HepG2 (cell line): ENCODE results near the gene LRRFIP2. TPM values are rescaled to one million over a fixed set of nuclear protein-coding genes. Genes with fewer than 3 reads are reported as not detected.

Experiments used
- ATAC-seq: fragments of 200-7000 bp; cut with Tn5 transposase; 3 replicates; pipeline ENCODE4 v1.9.1; 2020; ENCODE audit warnings: mild to moderate bottlenecking, moderate library complexity
- BruUV-seq: library from RNA; stranded (reverse); fragments of 400-500 nt; replicated peaks from 2 replicates; lab custom pipeline; 2021; lab: Mats Ljungman, UMichigan
- CTCF ChIA-PET: fragments of 300-600 bp; formaldehyde crosslinking; extraction: SDS; loops from one replicate; lab custom pipeline; 2021; ENCODE audit warnings: low total read pairs, inconsistent platforms, low intra/inter-chr PET ratio; lab: Yijun Ruan, JAX
- POLR2A ChIA-PET: fragments of 350-600 bp; sonication (Branson Sonifier 250); formaldehyde crosslinking; loops from one replicate; lab custom pipeline; 2020; ENCODE audit warnings: antibody characterized with exemption, inconsistent platforms; lab: Yijun Ruan, JAX
- DNase-seq: peaks from one replicate; pipeline ENCODE4 v3.0.0-alpha.2; 2015; ENCODE audit warnings: low spot score
- FAIRE-seq: peaks from 3 replicates; lab custom pipeline; 2011; peaks lifted over from hg19 to GRCh38; lab: Jason Lieb, UNC
- H2AFZ ChIP-seq: one replicate; pipeline ENCODE4 v1.6.1; 2011; ENCODE audit warnings: low read length, inconsistent platforms
- H3K27ac ChIP-seq: fragments of 300-600 bp; 3 replicates; pipeline ENCODE4 v1.8.0; 2011; ENCODE audit warnings: mixed run types, mild to moderate bottlenecking, mixed read lengths, low read length, inconsistent platforms; ENCODE audit not compliant: insufficient read depth; ENCODE audit errors: extremely low read length
- H3K27me3 ChIP-seq, 2 experiments: fragments of 200-600 bp in 1 of 2; 2 replicates in 1 of 2; 3 replicates in 1 of 2; pipeline versions ENCODE4 v1.6.0 to v1.8.0; 2011; ENCODE audit warnings: low read length in 2 of 2, mild to moderate bottlenecking in 2 of 2, moderate library complexity in 2 of 2, inconsistent platforms in 1 of 2; ENCODE audit not compliant: insufficient read depth in 2 of 2, control insufficient read depth in 1 of 2
- H3K36me3 ChIP-seq, 2 experiments: fragments of 200-600 bp in 1 of 2; replicated peaks in 1 of 2; 2 replicates in 1 of 2; 3 replicates in 1 of 2; pipeline versions ENCODE4 v1.5.1 to v1.8.0; 2011; ENCODE audit warnings: low read length in 2 of 2, inconsistent platforms in 1 of 2; ENCODE audit not compliant: insufficient read depth in 2 of 2, control insufficient read depth in 1 of 2
- H3K4me1 ChIP-seq: 2 replicates; pipeline ENCODE4 v1.5.1; 2012; ENCODE audit warnings: low read length, inconsistent platforms; ENCODE audit not compliant: insufficient read depth
- H3K4me2 ChIP-seq: 2 replicates; pipeline ENCODE4 v1.6.0; 2011; ENCODE audit warnings: low read depth, low read length, inconsistent platforms
- H3K4me3 ChIP-seq, 3 experiments: fragments of 200-600 bp in 1 of 3; sonication (generic), shearing (Covaris generic) in 1 of 3; replicated peaks in 1 of 3; 2 replicates each; pipeline ENCODE4 v1.5.1; 2011 to 2016; ENCODE audit warnings: low read length in 3 of 3, inconsistent platforms in 2 of 3, low read depth in 2 of 3, mild to moderate bottlenecking in 2 of 3, control low read depth in 1 of 3, mixed read lengths in 1 of 3; ENCODE audit not compliant: insufficient read depth in 1 of 3
- H3K79me2 ChIP-seq: one replicate; pipeline ENCODE4 v1.6.1; 2011; ENCODE audit warnings: low read length, inconsistent platforms; ENCODE audit not compliant: insufficient read depth
- H3K9ac ChIP-seq: 2 replicates; pipeline ENCODE4 v1.6.0; 2011; ENCODE audit warnings: mild to moderate bottlenecking, low read depth, low read length, inconsistent platforms; ENCODE audit not compliant: insufficient read depth
- H3K9me3 ChIP-seq: 2 replicates; pipeline ENCODE4 v1.5.1; 2012; ENCODE audit warnings: mild to moderate bottlenecking, low read length
- H4K20me1 ChIP-seq: 2 replicates; pipeline ENCODE4 v1.6.0; 2011; ENCODE audit warnings: inconsistent platforms, mild to moderate bottlenecking, low read length, moderate library complexity; ENCODE audit not compliant: insufficient read depth
- BHLHE40 ChIP-seq: IDR thresholded peaks from 2 replicates; pipeline ENCODE4 v1.6.1; 2011; ENCODE audit warnings: low read length, improper control_type of control experiment
- CHCHD3 ChIP-seq: sonication (generic); formaldehyde crosslinking; IDR thresholded peaks from 2 replicates; pipeline ENCODE4 v1.8.0; 2022; ENCODE audit warnings: mild to moderate bottlenecking, missing genetic modification reagents, moderate library complexity
- DNMT1 ChIP-seq: sonication (generic); formaldehyde crosslinking; IDR thresholded peaks from 2 replicates; pipeline ENCODE4 v1.5.1; 2020; ENCODE audit warnings: mild to moderate bottlenecking, missing genetic modification reagents
- EEA1 ChIP-seq: sonication (generic); formaldehyde crosslinking; IDR thresholded peaks from 2 replicates; pipeline ENCODE4 v1.5.1; 2020; ENCODE audit warnings: mild to moderate bottlenecking, missing genetic modification reagents, borderline replicate concordance
- EP300 ChIP-seq, 3 experiments: sonication (generic) in 1 of 3; formaldehyde crosslinking in 1 of 3; IDR thresholded peaks; 2 replicates each; pipeline versions ENCODE4 v1.5.1 to v1.6.1; 2011 to 2020; ENCODE audit warnings: low read depth in 2 of 3, low read length in 2 of 3, borderline replicate concordance in 1 of 3, improper control_type of control experiment in 1 of 3, mild to moderate bottlenecking in 1 of 3, missing genetic modification reagents in 1 of 3, moderate library complexity in 1 of 3
- MBD4 ChIP-seq: IDR thresholded peaks from 2 replicates; pipeline ENCODE4 v1.6.1; 2012; ENCODE audit warnings: low read length, inconsistent platforms, borderline replicate concordance
- RCOR2 ChIP-seq: IDR thresholded peaks from 2 replicates; pipeline ENCODE4 v1.6.1; 2016; ENCODE audit warnings: missing biosample characterization, missing genetic modification reagents
- TBX3 ChIP-seq: fragments of 450-650 bp; IDR thresholded peaks from 2 replicates; pipeline ENCODE4 v1.6.1; 2017; ENCODE audit warnings: antibody characterized with exemption, mild to moderate bottlenecking, inconsistent platforms, borderline replicate concordance
- ZBTB3 ChIP-seq: sonication (generic); formaldehyde crosslinking; IDR thresholded peaks from 2 replicates; pipeline ENCODE4 v1.4.0; 2020; ENCODE audit warnings: low read depth, mild to moderate bottlenecking, moderate library complexity, missing genetic modification reagents, borderline replicate concordance
- ZNF678 ChIP-seq: sonication (generic); formaldehyde crosslinking; IDR thresholded peaks from 2 replicates; pipeline ENCODE4 v1.4.0; 2020; ENCODE audit warnings: mild to moderate bottlenecking, missing genetic modification reagents
- ZNF788 ChIP-seq: sonication (generic); formaldehyde crosslinking; IDR thresholded peaks from 2 replicates; pipeline ENCODE4 v1.5.0; 2020; ENCODE audit warnings: mild to moderate bottlenecking, missing genetic modification reagents, borderline replicate concordance
- WGBS: methylation state at CpG from one replicate; pipeline ENCODE4 v1.1.6; 2017; ENCODE audit warnings: low lambda C conversion rate; 5-methylcytosine and 5-hydroxymethylcytosine counted together
- in situ Hi-C: cut with HindIII; loops from 2 replicates; pipeline ENCODE4 v1.10.0; 2017; ENCODE audit warnings: low pct_unique_long_range_greater_than_20kb; ENCODE audit not compliant: extremely low pct_ligation_motif_present
- intact Hi-C: fragments of 100-400 bp; cut with micrococcal nuclease; formaldehyde crosslinking; loops from one replicate; pipeline ENCODE4 v1.10.0; 2022; ENCODE audit not compliant: unreplicated experiment
- polyA plus RNA-seq, 8 experiments: library from polyadenylated mRNA; depleted of rRNA in 3 of 8; stranded (reverse) in 7 of 8; unstranded in 1 of 8; fragments of >200 nt; fragmentation: Illumina TruSeq in 4 of 8; extraction: Trizol in 4 of 8; gene quantifications; 2 replicates each; pipeline versions ENCODE4 v1.2.1 to v1.2.3, GENCODE V29; 2011 to 2016; ENCODE audit warnings: low read depth in 4 of 8, missing spikeins in 1 of 8, mixed read lengths in 1 of 8; ENCODE audit not compliant: insufficient read depth in 1 of 8
- total RNA-seq, 5 experiments: library from RNA; depleted of rRNA; stranded (reverse); fragments of >200 nt; fragmentation: Illumina TruSeq; extraction: Trizol; gene quantifications; 2 replicates each; pipeline ENCODE4 v1.2.3, GENCODE V29; 2016; ENCODE audit warnings: low read depth in 1 of 5
- TF ChIP-seq, protein P1 (sequence below): sonication (generic); formaldehyde crosslinking; IDR thresholded peaks from 2 replicates; pipeline ENCODE4 v1.5.0; 2020; ENCODE audit warnings: mild to moderate bottlenecking, missing genetic modification reagents
- TF ChIP-seq, protein P2 (sequence below): sonication (generic); formaldehyde crosslinking; IDR thresholded peaks from 2 replicates; pipeline ENCODE4 v1.4.0; 2020; ENCODE audit warnings: mild to moderate bottlenecking, missing genetic modification reagents, borderline replicate concordance

The LRRFIP2 gene
- total and polyA plus RNA-seq, 2 of the 13 experiments (the other 11 are each of a cell fraction or from before 2014, with no cell fraction given) = 13.5 to 32.2 TPM

DNA sequence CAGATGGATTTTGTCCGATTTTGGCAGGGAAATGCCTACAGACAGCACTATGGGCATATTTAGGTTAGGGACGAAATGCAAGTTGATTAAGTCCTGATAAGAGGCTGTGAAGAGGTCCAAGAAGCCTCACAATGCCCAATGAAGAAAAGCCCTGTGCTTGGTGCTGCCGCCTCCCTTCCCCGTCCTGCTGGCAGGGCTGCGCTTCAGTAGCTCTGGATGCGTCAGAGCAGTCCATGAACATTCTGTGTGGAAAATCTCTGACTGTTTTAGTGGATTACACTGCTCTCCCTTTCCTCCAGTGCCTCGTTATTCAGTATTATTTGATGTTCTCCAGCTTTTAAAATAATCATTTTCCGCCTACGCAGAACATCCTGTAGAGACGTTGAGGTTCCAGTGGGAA lies 141.4 kb downstream of the LRRFIP2 start:
- DNase-seq = no peak
- in situ Hi-C loops = no loop called here
- no peak for FAIRE-seq
- no peak for ATAC-seq
- Histone ChIP-seq H3K4me2 (no peak overlapping the region), H3K9me3 (no peaks in the 10 kb centered on the region), H3K27ac (no peak overlapping the region), H3K27me3 (no peaks in the 10 kb centered on the region)
- BruUV-seq = no TSS peak
- no peak for TF ChIP-seq ZNF678 (CRISPR knock-in tag)
- TF ChIP-seq ZBTB3 (CRISPR knock-in tag) = no peak
- TF ChIP-seq RCOR2 (CRISPR knock-in tag) = no peak
- no peak for TF ChIP-seq EEA1 (CRISPR knock-in tag)
- TF ChIP-seq CHCHD3 (CRISPR knock-in tag) = no peak
- TF ChIP-seq, protein P1, sequence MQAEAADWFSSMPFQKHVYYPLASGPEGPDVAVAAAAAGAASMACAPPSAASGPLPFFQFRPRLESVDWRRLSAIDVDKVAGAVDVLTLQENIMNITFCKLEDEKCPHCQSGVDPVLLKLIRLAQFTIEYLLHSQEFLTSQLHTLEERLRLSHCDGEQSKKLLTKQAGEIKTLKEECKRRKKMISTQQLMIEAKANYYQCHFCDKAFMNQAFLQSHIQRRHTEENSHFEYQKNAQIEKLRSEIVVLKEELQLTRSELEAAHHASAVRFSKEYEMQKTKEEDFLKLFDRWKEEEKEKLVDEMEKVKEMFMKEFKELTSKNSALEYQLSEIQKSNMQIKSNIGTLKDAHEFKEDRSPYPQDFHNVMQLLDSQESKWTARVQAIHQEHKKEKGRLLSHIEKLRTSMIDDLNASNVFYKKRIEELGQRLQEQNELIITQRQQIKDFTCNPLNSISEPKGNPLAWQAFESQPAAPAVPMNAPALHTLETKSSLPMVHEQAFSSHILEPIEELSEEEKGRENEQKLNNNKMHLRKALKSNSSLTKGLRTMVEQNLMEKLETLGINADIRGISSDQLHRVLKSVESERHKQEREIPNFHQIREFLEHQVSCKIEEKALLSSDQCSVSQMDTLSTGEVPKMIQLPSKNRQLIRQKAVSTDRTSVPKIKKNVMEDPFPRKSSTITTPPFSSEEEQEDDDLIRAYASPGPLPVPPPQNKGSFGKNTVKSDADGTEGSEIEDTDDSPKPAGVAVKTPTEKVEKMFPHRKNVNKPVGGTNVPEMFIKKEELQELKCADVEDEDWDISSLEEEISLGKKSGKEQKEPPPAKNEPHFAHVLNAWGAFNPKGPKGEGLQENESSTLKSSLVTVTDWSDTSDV (CRISPR knock-in tag) = no peak
- TF ChIP-seq ZNF788 (CRISPR knock-in tag) = no peak
- TF ChIP-seq, protein P2, sequence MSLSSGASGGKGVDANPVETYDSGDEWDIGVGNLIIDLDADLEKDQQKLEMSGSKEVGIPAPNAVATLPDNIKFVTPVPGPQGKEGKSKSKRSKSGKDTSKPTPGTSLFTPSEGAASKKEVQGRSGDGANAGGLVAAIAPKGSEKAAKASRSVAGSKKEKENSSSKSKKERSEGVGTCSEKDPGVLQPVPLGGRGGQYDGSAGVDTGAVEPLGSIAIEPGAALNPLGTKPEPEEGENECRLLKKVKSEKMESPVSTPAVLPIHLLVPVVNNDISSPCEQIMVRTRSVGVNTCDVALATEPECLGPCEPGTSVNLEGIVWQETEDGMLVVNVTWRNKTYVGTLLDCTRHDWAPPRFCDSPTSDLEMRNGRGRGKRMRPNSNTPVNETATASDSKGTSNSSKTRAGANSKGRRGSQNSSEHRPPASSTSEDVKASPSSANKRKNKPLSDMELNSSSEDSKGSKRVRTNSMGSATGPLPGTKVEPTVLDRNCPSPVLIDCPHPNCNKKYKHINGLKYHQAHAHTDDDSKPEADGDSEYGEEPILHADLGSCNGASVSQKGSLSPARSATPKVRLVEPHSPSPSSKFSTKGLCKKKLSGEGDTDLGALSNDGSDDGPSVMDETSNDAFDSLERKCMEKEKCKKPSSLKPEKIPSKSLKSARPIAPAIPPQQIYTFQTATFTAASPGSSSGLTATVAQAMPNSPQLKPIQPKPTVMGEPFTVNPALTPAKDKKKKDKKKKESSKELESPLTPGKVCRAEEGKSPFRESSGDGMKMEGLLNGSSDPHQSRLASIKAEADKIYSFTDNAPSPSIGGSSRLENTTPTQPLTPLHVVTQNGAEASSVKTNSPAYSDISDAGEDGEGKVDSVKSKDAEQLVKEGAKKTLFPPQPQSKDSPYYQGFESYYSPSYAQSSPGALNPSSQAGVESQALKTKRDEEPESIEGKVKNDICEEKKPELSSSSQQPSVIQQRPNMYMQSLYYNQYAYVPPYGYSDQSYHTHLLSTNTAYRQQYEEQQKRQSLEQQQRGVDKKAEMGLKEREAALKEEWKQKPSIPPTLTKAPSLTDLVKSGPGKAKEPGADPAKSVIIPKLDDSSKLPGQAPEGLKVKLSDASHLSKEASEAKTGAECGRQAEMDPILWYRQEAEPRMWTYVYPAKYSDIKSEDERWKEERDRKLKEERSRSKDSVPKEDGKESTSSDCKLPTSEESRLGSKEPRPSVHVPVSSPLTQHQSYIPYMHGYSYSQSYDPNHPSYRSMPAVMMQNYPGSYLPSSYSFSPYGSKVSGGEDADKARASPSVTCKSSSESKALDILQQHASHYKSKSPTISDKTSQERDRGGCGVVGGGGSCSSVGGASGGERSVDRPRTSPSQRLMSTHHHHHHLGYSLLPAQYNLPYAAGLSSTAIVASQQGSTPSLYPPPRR (CRISPR knock-in tag) = no peak
- no peak for TF ChIP-seq MBD4
- TF ChIP-seq TBX3 = no peak
- no peak for TF ChIP-seq EP300 (IDR thresholded peaks at IDR 0.05; ENCODE audit: low read depth in 2 of 2, low read length in 2 of 2)
- TF ChIP-seq EP300 (CRISPR knock-in tag; IDR thresholded peaks at IDR 0.05; ENCODE audit: borderline replicate concordance) = no peak
- TF ChIP-seq DNMT1 (CRISPR knock-in tag) = no peak
- TF ChIP-seq BHLHE40 = no peak
- TF ChIP-seq, all 625 proteins: peak for 0
- Histone ChIP-seq H3K9ac (no peak overlapping the region), H3K79me2 (no peaks in the 10 kb centered on the region), H3K36me3 (peaks cover 12 to 79% of the 10 kb centered on the region in 2 experiments), H3K4me3 (no peak overlapping the region), H3K4me1 (no peaks in the 10 kb centered on the region), H2AFZ (no peak overlapping the region), H4K20me1 (no peaks in the 10 kb centered on the region)
- intact Hi-C loops = no loop called here
- WGBS = 98% methylated on average over 10 of the region's 10 CpGs
- ChIA-PET POLR2A (interaction anchor here (1.2 kb wide), 1 partner anchor 40 kb away, joined by 3 read pairs; the partner anchor contains the start of genes EPM2AIP1 and MLH1), CTCF (no interaction called here)
